BE2C (cell line): ENCODE results near the gene ANAPC5.
"Not testable (repeated sequence)": the region's sequence is repeated elsewhere in the genome, so short reads cannot be mapped to it uniquely, and the experiment has no call there.

Experiments used
- DNase-seq: peaks from one replicate; pipeline ENCODE4 v3.0.0-alpha.2; 2020
- H3K27me3 ChIP-seq: fragments of 250-450 bp; sonication (Bioruptor Pico); 2 replicates; pipeline ENCODE4 v1.5.1; 2020; ENCODE audit warnings: mild to moderate bottlenecking
- H3K36me3 ChIP-seq: fragments of 250-450 bp; sonication (Bioruptor Pico); 2 replicates; pipeline ENCODE4 v1.5.1; 2020; ENCODE audit warnings: mild to moderate bottlenecking
- H3K4me1 ChIP-seq: fragments of 250-450 bp; sonication (Bioruptor Pico); 2 replicates; pipeline ENCODE4 v1.5.1; 2020
- H3K4me3 ChIP-seq: 2 replicates; pipeline ENCODE4 v1.5.1; 2011; ENCODE audit warnings: low read depth, low read length
- H3K9me3 ChIP-seq: fragments of 250-450 bp; sonication (Bioruptor Pico); 2 replicates; pipeline ENCODE4 v1.5.1; 2020
- CTCF ChIP-seq: IDR thresholded peaks from 2 replicates; pipeline ENCODE4 v1.5.1; 2012; ENCODE audit warnings: mild to moderate bottlenecking, low read depth, low read length

Gene ANAPC5

GRCh38 chr12:121397521-121397920 is 45.3 kb upstream of the ANAPC5 start:
- Histone ChIP-seq H3K27me3 (no peaks in the 10 kb centered on the region), H3K9me3 (no peaks in the 10 kb centered on the region), H3K4me1 (peaks cover under 1% of the 10 kb centered on the region; the same call in 1 of the 2 replicates), H3K36me3 (no peaks in the 10 kb centered on the region), H3K4me3 (no peak overlapping the region)
- no peak for DNase-seq
- TF ChIP-seq CTCF = no peak

GRCh38 chr12:121392325-121392716 is 40.1 kb upstream of the ANAPC5 start:
- H3K36me3 ChIP-seq = no peaks in the 10 kb centered on the region
- H3K4me3 ChIP-seq = peak overlapping the region; percentile 42
- no peak for DNase-seq
- no peaks in the 10 kb centered on the region for H3K9me3 ChIP-seq
- H3K27me3 ChIP-seq = no peaks in the 10 kb centered on the region
- H3K4me1 ChIP-seq = peaks cover 8% of the 10 kb centered on the region
- TF ChIP-seq CTCF = no peak

GRCh38 chr12:121391619-121392324 is 39.6 kb upstream of the ANAPC5 start:
- H3K4me3 ChIP-seq = peak overlapping the region; percentile 42
- H3K9me3 ChIP-seq = no peaks in the 10 kb centered on the region
- no peaks in the 10 kb centered on the region for H3K36me3 ChIP-seq
- DNase-seq = peak; percentile 62
- no peaks in the 10 kb centered on the region for H3K27me3 ChIP-seq
- peaks cover 8% of the 10 kb centered on the region for H3K4me1 ChIP-seq
- no peak for TF ChIP-seq CTCF

GRCh38 chr12:121390856-121391255 is 38.6 kb upstream of the ANAPC5 start:
- Histone ChIP-seq H3K9me3 (no peaks in the 10 kb centered on the region), H3K36me3 (no peaks in the 10 kb centered on the region), H3K27me3 (no peaks in the 10 kb centered on the region), H3K4me1 (peaks cover 8% of the 10 kb centered on the region), H3K4me3 (no peak overlapping the region)
- DNase-seq = no peak
- no peak for TF ChIP-seq CTCF

- no peak for TF ChIP-seq CTCF
- Histone ChIP-seq H3K27me3 (no peaks in the 10 kb centered on the region), H3K9me3 (no peaks in the 10 kb centered on the region), H3K36me3 (no peaks in the 10 kb centered on the region; the same call in 1 of the 2 replicates), H3K4me1 (peaks cover 8% of the 10 kb centered on the region), H3K4me3 (no peak overlapping the region)
- no peak for DNase-seq
These were observed 36.3 kb upstream of the ANAPC5 start for GRCh38 chr12:121388421-121388981.

- not testable (repeated sequence) for H3K4me1 ChIP-seq, DNase-seq, H3K36me3 ChIP-seq, H3K4me3 ChIP-seq, H3K27me3 ChIP-seq, H3K9me3 ChIP-seq
These were observed 32.7 kb upstream of the ANAPC5 start for GRCh38 chr12:121384891-121385290.
